OCI-LY3 (cell line): ENCODE data around the gene ATP11C.

Experiments used
- EZH2phosphoT487 ChIP-seq: fragments of 200-600 bp; shearing (Covaris generic); IDR thresholded peaks from 2 replicates; pipeline ENCODE4 v1.6.1; 2018; ENCODE audit warnings: antibody characterized with exemption, mixed run types, low read depth
- TF ChIP-seq, protein P1 (sequence below): fragments of 200-600, 300-600 bp; sonication (generic); IDR thresholded peaks from 2 replicates; pipeline ENCODE4 v1.5.1; 2014; ENCODE audit warnings: antibody characterized with exemption, low read length, low read depth

DNA sequence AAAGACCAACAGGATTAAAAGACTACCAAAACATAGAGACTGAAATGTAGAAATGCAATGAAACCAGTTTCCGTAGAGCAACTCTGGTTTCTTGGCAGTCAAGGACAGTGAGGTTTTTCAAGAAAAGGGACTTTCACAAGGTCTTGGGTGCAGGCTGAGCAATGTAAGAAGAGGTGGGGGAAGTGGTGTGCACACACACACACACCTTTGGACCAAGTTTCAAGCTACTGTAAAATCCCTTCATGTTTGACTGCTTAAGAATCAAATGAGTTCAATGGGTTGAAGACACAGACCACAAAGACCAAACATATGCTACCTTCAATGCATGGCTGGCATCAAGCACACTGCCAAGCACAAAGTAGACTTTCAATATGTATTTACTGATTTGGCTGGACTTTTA, 207.1 kb downstream of the ATP11C start:
- TF ChIP-seq, protein P1, sequence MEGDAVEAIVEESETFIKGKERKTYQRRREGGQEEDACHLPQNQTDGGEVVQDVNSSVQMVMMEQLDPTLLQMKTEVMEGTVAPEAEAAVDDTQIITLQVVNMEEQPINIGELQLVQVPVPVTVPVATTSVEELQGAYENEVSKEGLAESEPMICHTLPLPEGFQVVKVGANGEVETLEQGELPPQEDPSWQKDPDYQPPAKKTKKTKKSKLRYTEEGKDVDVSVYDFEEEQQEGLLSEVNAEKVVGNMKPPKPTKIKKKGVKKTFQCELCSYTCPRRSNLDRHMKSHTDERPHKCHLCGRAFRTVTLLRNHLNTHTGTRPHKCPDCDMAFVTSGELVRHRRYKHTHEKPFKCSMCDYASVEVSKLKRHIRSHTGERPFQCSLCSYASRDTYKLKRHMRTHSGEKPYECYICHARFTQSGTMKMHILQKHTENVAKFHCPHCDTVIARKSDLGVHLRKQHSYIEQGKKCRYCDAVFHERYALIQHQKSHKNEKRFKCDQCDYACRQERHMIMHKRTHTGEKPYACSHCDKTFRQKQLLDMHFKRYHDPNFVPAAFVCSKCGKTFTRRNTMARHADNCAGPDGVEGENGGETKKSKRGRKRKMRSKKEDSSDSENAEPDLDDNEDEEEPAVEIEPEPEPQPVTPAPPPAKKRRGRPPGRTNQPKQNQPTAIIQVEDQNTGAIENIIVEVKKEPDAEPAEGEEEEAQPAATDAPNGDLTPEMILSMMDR, result no peak
- no peak for TF ChIP-seq EZH2phosphoT487
